Hematopoietic multipotent progenitor cell treated with erythropoietin and hydrocortisone succinate and interleukin-3 and kit ligand, for 8 days (in vitro differentiated cells): ENCODE data around the gene OR6C65.
"Not testable (repeated sequence)": the region's sequence is repeated elsewhere in the genome, so short reads cannot be mapped to it uniquely, and the experiment has no call there.

Experiments used
- DNase-seq: peaks from one replicate; pipeline ENCODE4 v3.0.0-alpha.2; 2015

OR6C65 gene

DNA sequence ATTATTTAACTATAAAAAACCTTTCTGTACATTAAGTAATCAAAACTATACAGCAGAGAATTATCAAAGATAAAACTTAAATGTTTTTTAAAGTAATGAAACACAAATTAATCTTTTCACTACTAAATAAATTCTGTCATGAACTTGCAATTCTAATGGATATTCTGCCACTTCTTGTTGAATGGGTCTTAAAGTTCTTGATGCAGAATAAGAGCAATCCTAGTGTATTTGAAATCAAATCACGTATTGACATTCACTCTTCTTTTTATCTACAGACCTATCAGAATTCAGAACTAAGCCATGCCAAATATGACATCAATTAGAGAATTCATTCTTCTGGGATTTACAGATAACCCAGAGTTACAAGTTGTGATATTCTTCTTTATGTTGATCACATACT is at the start of gene OR6C65:
TSS of gene OR6C65 (plus strand) at position 301 of the 400 bp plus-strand sequence. CDS start at position 301, 0 bp downstream.
- DNase-seq, result no peak

DNA sequence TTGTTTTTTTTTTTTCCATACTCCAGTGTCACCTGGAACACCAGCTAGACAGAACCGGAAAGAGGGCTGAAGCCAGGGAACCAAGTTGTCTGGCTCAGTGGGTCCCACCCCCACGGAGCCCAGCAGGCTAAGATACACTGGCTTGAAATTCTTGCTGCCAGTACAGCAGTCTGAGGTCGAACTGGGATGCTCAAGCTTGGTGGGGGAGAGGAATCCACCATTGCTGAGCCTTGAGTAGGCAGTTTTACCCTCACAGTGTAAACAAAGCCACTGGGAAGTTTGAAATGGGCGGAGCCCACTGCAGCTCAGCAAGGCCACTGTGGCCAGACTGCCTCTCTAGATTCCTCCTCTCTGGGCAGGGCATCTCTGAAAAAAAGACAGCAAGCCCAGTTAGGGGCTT is 45.0 kb upstream of the OR6C65 start:
- not testable (repeated sequence) for DNase-seq

DNA sequence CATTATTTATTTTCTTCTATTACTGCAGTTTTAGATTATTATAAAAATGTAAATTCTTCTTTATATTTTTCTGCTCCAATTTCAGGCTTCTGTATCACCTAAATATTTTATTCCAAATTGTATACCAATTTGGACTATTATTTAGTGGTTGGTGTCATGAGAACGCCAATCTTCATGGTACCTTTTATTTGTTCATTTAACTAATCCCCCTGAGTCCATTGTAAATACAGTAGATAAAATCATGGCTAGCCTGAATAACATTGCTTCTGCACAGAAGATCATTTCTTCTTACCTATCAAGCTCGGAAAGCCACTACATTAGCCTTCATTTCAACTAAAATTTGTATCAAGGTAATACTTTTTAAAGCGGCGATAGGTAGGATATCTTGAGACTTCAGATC is 37.7 kb upstream of the OR6C65 start, which contains the start of gene OR6C75:
TSS of gene OR6C75 (plus strand) at position 301 of the 400 bp plus-strand sequence. CDS start 2,136 bp downstream, outside the sequence.
- DNase-seq, result no peak

DNA sequence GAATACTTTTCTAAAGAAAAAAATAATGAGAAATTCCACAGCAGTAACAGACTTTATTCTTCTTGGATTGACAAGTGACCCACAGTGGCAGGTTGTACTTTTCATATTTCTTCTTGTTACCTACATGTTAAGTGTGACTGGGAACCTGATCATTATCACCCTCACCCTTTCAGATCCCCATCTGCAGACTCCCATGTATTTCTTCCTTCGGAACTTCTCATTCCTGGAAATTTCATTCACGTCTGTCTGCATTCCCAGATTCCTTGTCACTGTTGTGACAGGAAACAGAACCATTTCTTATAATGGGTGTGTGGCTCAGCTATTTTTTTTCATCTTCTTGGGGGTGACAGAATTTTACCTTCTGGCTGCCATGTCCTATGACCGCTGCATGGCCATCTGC is 35.2 kb upstream of the OR6C65 start:
- DNase-seq, result no peak

DNA sequence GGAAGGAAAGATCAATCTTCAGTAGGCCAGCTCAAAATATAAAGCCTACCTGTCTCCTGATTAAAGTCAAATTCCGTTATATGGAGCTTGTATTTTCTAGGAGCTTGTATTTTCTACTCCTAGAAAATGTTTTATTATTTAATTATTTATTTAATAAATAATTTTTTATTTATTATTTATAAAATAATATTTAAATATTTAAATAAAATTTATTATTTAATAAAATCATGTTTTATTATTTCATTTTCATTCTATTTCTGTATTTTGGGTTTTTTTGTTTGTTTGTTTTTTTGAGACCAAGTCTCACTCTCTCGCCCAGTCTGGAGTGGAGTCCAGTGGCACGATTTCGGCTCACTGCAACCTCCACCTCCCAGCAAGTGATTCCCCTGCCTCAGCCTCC is 27.8 kb upstream of the OR6C65 start:
- no peak for DNase-seq

DNA sequence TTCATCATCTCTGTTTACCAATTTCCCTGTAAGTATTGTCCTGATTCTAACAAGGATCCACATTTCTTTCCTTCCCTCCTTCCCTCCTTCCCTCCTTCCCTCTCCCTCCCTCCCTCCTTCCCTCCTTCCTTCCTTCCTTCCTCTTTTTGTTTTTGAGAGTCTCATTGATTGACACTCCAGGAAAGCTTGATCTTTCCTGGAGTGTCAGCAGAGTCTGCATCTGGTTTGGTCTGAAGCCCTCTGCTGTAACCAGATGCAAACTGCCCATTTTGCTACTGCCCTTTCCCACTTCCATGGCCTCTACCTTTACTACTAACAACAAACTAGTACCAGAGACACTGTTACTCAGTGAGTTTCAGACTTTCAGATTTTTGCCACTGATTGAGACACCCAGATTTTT is 14.4 kb upstream of the OR6C65 start:
- DNase-seq, result no peak

DNA sequence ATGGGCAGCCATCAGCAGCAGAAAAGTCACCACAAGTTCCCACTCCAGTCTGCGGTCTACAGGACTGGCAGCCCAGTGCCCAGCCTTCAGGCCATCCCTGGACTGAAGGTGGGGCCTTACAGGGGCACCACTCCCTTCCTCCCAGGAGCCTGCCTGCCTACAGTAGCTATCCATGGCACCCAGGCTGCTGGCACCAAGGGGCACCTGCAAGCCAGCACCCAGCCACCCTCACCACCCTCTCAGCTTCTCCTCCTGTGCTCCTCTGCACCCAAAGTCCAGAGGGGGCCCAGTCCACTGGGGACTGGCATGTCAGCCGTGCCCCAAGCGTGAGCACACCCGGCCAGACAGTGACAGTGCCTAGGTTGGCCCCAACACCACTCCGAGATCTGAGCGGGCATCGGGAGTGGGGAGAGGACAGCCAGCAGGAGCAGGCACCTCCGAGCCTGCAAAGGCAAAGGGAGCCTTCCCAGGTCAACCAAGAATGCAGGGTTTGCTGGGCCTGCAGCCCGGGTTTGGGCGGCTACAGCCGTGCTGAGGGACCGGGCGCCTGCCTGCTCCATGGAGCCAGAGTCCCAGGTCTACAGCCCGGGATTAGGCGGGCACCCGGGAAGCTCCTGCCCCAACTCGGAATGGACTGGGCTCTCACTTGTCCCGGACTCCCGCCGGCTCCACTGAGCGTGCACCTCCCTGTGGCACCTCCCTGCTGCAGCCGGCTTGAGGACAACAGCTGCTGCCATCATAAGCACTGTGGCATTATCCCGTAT is 8.1 kb upstream of the OR6C65 start:
- DNase-seq, result no peak

DNA sequence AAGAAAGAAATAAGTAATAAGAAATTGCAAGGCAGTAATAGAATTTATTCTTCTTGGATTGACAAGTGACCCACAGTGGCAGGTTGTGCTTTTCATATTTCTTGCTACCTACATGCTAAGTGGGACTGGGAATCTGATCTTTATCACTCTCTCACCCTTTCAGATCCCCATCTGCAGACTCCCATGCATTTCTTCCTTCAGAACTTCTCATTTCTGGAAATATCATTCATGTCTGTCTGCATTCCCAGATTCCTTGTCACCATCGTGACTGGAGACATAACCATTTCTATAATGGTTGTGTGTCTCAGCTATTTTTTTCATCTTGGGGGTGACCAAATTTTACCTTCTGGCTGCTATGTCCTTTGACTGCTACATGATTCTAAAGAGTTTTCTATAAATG is 4.0 kb upstream of the OR6C65 start:
- no peak for DNase-seq

DNA sequence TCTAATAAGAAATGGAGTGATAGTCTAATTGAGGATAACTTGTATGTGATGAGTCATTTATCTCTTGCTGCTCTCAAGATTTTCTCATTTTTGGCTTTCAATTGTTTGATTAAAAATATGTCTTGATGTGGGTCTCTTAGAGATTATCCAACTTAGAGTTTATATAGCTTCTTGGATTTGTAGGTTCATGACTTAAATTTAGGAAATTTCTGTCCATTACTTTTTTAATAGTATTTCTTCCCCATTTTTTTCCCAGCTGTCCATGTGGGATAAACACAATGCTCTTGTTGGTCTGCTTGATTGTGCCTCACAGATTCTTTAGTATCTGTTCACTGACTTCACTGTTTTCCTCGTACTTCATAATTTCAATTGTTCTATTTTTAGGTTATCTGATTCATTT is 7.5 kb downstream of the OR6C65 start:
- no peak for DNase-seq

DNA sequence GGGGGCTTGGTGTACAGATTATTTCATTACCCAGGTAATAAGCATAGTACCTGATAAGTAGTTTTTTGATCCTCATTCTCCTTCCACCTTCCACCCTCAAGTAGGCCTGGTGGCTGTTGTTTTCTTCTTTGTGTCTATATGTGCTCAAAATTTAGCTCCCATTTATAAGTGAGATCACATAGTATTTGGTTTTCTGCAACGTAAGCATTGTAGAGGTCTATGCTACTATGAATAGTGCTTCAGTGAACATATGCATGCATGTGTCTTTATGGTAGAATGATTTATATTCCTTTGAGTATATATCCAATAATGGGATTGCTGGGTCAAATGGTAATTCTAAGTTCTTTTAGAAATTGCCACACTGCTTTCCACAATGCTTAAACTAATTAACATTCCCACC is 8.8 kb downstream of the OR6C65 start:
- not testable (repeated sequence) for DNase-seq

DNA sequence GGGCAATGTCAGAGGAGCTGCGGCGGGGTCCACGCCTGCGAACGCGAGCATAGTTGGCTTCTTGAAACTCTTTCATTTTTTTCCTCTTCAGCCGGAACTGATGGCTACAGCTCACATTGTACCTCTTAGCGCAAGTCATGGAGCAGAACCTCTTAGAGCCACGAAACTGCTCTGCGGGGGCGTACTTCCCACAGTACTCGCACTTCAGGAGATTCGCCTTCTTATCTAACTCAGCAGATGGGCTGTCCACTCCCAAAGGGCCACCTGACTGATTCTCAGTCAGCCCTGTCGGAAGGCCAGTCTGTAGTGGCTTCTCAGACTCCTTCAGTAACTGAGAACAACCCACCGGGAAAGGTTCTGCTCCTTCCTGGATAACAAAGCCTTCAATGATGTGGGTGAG is 11.8 kb downstream of the OR6C65 start:
- not testable (repeated sequence) for DNase-seq

DNA sequence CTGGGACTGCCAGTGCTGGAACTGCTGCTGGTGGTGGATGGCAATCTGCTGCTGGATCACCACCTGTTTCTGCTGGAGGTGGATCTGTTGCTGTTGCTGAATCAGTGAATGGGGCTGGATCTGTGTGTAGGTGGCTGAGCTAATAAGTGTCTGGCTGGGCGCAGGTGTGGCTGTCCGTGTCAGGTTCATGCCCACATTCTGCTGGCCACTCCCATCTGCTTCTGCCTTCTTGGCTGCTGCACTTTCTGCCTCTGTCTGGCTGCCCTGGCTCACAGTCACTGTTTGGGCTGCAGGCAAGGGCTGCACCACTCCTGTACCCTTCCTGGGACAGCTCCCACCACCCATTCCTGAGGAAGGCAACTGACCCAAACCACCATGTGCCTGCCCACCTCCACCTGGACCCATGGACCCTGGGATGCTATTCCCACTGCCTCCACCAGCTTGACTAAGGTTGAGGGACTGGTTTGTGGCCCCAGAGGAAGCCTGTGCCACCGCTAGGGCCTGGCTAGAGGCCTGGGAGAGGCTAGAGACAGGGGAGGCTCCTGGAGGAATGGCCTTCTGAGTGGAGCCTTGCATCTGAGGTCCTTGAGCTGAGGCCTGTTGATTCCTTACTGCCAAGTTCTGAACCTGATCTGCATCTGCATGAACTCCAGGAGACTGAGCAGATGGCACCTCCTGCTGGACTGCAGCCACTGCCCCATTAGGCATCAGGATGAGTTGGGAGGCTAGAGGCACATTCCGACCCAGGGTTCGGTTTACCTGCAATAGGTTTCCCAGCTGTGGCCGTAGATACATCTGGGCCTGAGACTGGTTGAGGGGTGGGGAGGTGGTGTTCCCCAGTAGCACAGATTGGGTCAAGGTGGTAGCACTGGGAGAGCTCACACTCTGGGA is 13.4 kb downstream of the OR6C65 start:
- not testable (repeated sequence) for DNase-seq

DNA sequence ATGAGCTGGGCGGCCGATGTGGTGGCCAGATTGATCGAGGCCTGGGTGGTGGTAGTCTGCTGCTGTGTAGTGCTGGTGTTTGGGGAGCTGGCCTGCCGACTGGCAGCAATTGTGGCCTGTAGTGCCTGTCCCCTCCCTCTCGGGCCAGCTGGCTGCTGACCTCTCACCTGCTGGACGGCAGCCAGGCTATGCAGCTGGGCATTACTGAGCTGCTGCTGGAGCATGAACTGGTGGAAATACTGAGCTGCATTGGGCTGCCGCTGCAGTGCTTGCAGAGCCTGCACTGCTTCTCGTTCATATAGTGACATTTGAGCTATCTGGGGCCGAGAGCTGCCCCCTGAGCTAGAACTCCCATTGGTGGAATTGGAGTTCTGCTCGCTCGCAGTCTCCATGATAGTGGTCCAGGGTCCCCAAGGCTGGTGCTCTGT is 14.1 kb downstream of the OR6C65 start:
- not testable (repeated sequence) for DNase-seq

DNA sequence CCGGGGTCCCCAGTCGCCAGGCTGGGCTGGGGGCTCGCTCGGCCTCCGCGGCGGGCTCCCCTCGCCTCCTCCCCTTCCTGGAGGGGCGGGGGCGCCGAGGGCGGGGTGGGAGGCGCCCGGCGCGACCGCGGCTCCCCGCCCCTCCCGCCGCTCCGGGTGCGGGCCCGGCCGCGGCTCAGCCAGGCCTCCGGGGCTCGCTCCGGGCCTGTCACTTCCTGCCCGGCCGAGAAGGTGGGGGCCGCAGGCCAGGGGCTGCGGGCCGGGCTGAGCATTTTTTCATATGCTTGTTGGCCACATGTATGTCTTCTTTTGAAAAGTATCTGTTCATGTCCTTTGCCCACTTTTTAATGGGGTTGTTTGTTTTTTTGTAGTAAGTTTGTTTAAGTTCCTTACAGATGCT is 14.6 kb downstream of the OR6C65 start:
- not testable (repeated sequence) for DNase-seq

DNA sequence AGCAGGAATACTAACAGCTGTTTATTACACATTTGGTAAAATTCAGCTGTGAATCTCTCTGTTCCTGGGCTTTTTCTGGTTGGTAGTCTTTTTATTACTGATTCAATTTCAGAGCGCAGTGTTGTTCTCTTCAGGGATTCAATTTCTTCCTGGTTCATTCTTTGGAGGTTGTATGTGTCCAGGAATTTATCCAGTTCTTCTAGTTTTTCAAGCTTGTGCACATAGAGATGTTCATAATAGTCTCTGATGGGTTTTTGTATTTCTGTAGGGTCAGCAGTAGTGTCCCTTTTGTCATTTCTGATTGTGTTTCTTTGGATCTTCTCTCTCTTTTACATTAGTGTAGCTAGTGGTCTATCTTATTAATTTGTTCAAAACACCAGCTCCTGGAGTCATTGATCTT is 16.6 kb downstream of the OR6C65 start:
- DNase-seq, result no peak

DNA sequence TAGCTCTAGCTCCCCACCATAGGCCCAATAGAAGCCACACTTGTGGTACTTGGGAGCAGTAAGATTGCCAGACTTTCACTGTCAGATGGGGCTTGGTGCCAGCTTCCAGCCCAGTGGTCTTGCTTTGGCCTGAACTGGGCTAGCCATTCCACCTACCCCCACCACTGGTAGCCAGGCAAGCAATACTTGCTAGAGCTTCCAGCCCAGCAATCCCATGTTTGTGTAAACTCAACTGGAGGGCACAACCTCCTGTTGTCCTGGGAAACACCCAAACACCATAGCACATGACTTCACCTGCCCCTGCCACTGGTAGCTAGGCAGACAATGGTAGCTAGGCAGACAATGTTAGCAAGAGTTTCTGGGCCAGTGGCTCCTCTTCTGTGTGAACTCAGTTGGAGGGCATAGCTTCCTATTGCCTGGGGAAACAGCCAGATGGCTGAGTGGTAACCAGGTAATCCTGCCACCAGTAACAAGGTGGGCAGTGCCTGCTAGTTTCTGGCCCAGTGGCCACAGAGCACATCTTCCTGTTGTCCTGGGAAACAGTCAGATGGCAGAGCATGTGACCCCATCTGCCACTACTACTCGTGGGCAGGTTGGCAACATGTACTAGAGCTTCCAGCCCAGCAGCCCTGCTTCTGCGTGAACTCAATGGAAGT is 20.1 kb downstream of the OR6C65 start:
- DNase-seq, result no peak

DNA sequence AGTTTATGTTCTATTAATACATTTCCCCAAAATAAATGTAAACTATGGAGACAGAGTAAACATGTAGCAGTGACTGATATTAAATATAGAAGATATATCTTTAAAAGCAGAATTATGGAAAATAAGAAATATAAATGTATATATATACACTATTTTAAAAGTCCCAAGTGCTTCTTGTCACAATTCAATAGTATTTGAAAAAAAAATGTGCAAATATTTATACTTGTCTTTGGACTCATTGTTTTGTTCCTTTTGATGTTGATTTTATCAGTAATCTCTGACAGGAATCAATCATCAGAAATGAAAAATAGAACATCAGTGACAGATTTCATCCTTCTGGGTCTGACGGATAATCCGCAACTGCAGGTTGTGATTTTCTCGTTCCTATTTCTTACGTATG is 25.6 kb downstream of the OR6C65 start, which contains the start of gene OR6C76:
TSS of gene OR6C76 (plus strand) at position 301 of the 400 bp plus-strand sequence. CDS start at position 301, 0 bp downstream.
- DNase-seq, result no peak

DNA sequence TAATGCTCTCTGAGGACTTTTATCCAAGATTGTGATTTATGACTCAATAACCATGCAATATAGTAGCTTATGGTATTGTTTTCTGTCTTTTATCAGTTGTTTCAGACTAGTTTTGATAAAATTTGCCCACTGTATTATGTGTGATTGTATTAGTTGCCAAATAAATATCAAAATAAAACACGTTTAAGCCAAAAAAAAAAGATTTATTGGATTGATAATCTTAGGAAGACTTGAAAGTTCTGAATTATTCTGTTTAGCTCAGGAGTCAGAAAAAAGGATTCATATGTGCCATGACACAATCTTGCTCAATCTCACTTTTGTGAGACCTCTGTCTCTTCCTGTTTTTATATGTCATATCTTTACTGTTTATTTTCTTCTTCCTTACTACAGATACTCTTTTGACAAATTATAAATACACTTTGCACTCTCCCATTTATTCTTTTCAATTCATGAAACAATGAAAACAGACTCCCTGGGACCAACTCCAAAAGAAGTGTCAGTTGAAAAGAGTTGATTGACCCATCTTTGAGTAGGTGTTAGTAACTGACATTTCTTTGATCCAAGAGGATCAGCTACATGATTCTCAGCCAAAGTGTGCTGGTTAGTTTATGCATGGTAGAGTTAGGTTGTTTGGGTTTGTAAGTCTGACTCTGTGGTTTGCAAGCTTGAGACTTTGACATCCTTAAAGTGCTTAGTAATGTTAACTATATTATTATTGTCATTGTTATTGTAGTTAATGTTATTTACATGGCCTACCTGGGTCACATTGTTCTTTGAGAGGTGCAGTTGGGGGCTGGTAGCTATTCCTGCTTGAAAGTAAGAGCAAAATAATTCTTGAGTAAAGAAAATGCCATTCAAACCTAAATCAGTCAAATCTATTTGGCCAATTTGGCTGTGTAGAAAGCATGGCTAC is 28.3 kb downstream of the OR6C65 start:
- DNase-seq, result no peak

DNA sequence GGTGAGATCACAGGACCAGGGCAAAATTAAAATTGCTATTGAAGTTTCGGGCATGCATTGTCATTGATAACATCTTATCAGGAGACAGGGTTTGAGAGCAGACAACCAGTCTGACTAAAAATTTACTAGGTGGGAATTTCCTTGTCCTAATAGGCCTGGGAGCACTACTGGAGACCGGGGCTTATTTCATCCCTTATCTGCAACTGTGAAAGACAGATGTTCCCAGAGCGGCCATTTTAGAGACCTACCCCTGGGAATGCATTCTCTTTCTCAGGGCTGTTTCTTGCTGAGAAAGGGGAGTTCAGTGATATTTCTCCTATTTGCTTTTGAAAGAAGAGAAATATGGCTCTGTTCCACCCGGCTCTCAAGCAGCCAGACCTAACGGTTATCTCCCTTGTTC is 40.9 kb downstream of the OR6C65 start:
- not testable (repeated sequence) for DNase-seq

DNA sequence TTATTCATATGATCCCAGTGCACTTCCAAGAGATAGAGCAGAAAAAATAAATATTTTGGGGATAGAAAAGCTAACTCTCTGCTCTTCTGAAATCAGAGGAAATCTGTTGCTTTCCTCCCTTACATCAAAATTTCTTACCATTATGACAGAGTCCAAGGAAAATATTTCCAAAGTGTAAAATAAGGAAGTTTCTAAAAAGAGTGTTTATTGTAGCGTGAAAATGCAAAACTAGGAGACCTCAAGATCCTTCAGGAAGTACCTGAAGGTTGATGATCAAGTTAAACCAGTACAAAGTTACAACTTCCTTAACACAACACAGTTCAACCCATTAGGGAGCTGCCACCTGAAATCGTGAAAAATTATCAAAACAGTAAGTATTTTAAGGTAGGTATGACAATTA is 43.4 kb downstream of the OR6C65 start, which contains the start of gene OR6C2:
TSS of gene OR6C2 (plus strand) at position 301 of the 400 bp plus-strand sequence. CDS start 8,138 bp downstream, outside the sequence.
- DNase-seq, result no peak

DNA sequence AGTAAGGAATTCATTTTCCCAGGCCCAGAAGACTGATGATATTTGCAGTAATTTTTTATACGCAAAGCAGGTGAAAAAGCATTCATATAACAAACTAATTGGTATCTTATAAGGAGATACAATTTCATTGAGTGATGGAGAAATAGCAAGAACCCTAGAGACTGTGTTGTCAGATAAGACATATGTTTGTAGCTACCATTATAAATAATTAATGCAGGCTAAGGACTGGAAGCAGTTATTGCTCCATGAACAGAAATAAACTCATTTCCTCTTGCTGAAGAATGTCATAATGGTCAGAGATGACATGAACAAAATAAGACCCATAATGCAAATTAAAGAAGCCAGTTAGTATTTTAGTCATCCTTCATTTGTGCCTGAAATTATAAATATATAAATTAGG is 45.0 kb downstream of the OR6C65 start:
- DNase-seq, result no peak

DNA sequence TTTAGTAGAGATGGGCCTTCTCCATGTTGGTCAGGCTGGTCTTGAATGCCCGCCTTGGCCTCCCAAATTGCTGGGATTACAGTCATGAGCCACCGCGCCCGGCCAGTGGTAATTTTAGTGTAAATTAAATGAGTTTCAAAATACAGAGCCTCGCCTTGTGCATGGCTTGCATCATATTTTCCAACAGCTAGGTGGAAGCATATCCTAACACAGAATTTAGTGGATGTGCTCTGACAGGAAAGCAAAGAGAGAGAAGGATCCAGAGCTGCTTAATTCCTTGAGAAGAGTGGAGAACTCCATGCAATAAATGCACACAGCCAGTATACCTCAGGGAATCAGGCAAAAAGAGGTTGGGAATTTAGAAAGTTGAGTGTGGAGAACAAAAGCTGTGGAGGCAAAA is 46.0 kb downstream of the OR6C65 start:
- no peak for DNase-seq
